ENCODE measurements around the gene REG4. TPM values are rescaled to one million over a fixed set of nuclear protein-coding genes. Genes with fewer than 3 reads are reported as not detected.

REG4 gene
- total and polyA plus RNA-seq, 2 donors (not counting 3 experiments of a cell fraction or from before 2014, with no cell fraction given) = not detected

DNA sequence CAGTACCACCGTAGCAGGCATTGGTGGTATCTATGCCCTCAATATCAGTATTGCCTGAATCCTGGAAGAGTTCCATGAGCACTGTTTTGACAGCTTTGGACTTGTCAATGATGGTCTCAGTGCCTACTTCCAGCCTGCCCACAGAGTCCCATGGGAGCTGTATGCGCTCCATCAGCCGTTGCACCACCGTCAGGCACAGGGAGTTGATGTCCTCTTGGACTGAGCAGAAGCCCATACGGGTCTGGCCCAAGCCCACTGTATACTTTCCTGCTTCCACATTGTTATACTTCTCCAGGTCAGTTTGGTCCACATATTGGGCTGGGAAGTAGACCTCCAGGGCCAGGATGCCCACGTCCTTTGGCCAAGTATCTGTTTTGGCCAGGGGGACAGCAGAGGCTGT, 47.0 kb downstream of the REG4 start:
- dilution Hi-C loops (cut with MboI; ENCODE audit: extremely low pct_ligation_motif_present, low sequenced_read_pairs) (no loop called here), intact Hi-C loops (cut with micrococcal nuclease) (no loop called here)
- Histone ChIP-seq H3K36me3 (ENCODE audit: control insufficient read depth in 2 of 2, extremely low read depth in 1 of 2, insufficient read depth in 2 of 2, low read length in 2 of 2) (no peaks in the 10 kb centered on the region), H3K4me3 (replicated peaks in 1 of 3; ENCODE audit: insufficient read depth in 1 of 3, low read depth in 1 of 3, low read length in 3 of 3) (no peak overlapping the region), H3K27ac (ENCODE audit: insufficient read depth, low read depth, low read length) (no peak overlapping the region), H3K9me3 (replicated peaks; ENCODE audit: control insufficient read depth, insufficient read depth, low read length) (no peaks in the 10 kb centered on the region), H2AFZ (ENCODE audit: low read depth, low read length) (no peak overlapping the region), H4K20me1 (replicated peaks; ENCODE audit: control insufficient read depth, extremely low read depth, insufficient read depth, low read length) (no peaks in the 10 kb centered on the region), H3K4me2 (ENCODE audit: insufficient read depth, low read length) (no peak overlapping the region), H3K9me1 (replicated peaks; ENCODE audit: control insufficient read depth, extremely low read depth, insufficient read depth, low read length) (no peaks in the 10 kb centered on the region), H3K4me1 (ENCODE audit: control insufficient read depth, extremely low read depth, insufficient read depth, low read length) (no peaks in the 10 kb centered on the region), H3K79me2 (ENCODE audit: control insufficient read depth, insufficient read depth, low read length) (no peaks in the 10 kb centered on the region), H3K27me3 (ENCODE audit: control insufficient read depth in 2 of 2, insufficient read depth in 2 of 2, low read length in 2 of 2) (peaks cover 5 to 14% of the 10 kb centered on the region in 2 experiments), H3K9ac (replicated peaks; ENCODE audit: extremely low read depth, insufficient read depth, low read length) (no peak overlapping the region)
- BruUV-seq (replicated peaks) = no TSS peak
- ChIA-PET POLR2A (no interaction called here), CTCF (no interaction called here)
- FAIRE-seq = no peak
- no peak for DNase-seq (ENCODE audit: low read depth, low spot score)
- no peak for TF ChIP-seq GATA2 (IDR thresholded peaks at IDR 0.05; ENCODE audit: insufficient read depth, insufficient read length, low read depth, low read length)
- TF ChIP-seq POLR2A (IDR thresholded peaks at IDR 0.05; ENCODE audit: low read depth, low read length) = no peak
- TF ChIP-seq EZH2 (IDR thresholded peaks at IDR 0.05; ENCODE audit: borderline replicate concordance, low read depth, low read length, severe bottlenecking) = no peak
- TF ChIP-seq, protein P1, sequence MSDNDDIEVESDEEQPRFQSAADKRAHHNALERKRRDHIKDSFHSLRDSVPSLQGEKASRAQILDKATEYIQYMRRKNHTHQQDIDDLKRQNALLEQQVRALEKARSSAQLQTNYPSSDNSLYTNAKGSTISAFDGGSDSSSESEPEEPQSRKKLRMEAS (IDR thresholded peaks at IDR 0.05; ENCODE audit: insufficient read depth, insufficient read length) = no peak
- TF ChIP-seq, protein P2, sequence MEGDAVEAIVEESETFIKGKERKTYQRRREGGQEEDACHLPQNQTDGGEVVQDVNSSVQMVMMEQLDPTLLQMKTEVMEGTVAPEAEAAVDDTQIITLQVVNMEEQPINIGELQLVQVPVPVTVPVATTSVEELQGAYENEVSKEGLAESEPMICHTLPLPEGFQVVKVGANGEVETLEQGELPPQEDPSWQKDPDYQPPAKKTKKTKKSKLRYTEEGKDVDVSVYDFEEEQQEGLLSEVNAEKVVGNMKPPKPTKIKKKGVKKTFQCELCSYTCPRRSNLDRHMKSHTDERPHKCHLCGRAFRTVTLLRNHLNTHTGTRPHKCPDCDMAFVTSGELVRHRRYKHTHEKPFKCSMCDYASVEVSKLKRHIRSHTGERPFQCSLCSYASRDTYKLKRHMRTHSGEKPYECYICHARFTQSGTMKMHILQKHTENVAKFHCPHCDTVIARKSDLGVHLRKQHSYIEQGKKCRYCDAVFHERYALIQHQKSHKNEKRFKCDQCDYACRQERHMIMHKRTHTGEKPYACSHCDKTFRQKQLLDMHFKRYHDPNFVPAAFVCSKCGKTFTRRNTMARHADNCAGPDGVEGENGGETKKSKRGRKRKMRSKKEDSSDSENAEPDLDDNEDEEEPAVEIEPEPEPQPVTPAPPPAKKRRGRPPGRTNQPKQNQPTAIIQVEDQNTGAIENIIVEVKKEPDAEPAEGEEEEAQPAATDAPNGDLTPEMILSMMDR (IDR thresholded peaks at IDR 0.05; ENCODE audit: extremely low read depth in 1 of 2, insufficient read depth in 1 of 2, low read depth in 1 of 2, low read length in 2 of 2) = no peak
- no peak for TF ChIP-seq POLR2AphosphoS5 (IDR thresholded peaks at IDR 0.05; ENCODE audit: insufficient read depth, low read depth, low read length)
- TF ChIP-seq JUN (IDR thresholded peaks at IDR 0.05; ENCODE audit: borderline replicate concordance, insufficient read depth, insufficient read length, low read depth) = no peak
- TF ChIP-seq MYC (IDR thresholded peaks at IDR 0.05; ENCODE audit: low read depth, low read length) = no peak
- no peak for TF ChIP-seq FOS (IDR thresholded peaks at IDR 0.05; ENCODE audit: borderline replicate concordance, insufficient read depth, low read length)
